ENCODE measurements around the gene KLK12.
"Not testable (repeated sequence)": the region's sequence is repeated elsewhere in the genome, so short reads cannot be mapped to it uniquely, and the experiment has no call there.

KLK12 gene

GRCh38 chr19:51014242-51014641, 20.6 kb downstream of the KLK12 start:
- DNase-seq, result no peak

- no peak for DNase-seq
These were observed 22.1 kb downstream of the KLK12 start for GRCh38 chr19:51012661-51013190.

GRCh38 chr19:51010066-51010795, 24.6 kb downstream of the KLK12 start:
- DNase-seq, result no peak

- DNase-seq, result no peak
These were observed 25.5 kb downstream of the KLK12 start for GRCh38 chr19:51009061-51009891.

GRCh38 chr19:51007488-51007887, 27.3 kb downstream of the KLK12 start:
- DNase-seq, result no peak

- no peak for DNase-seq
These were observed 28.4 kb downstream of the KLK12 start for GRCh38 chr19:51006406-51006805.

GRCh38 chr19:51005248-51005647, 29.6 kb downstream of the KLK12 start:
- no peak for DNase-seq

- no peak for DNase-seq
These were observed 31.5 kb downstream of the KLK12 start for GRCh38 chr19:51003316-51003715.

- no peak for DNase-seq
These were observed 32.1 kb downstream of the KLK12 start for GRCh38 chr19:51002542-51003311.

GRCh38 chr19:51002089-51002532, 32.7 kb downstream of the KLK12 start:
- DNase-seq, result no peak

GRCh38 chr19:51001515-51001914, 33.3 kb downstream of the KLK12 start, which contains the start of gene KLK8:
Gene KLK8 (minus strand): TSS chr19:51001604. CDS start chr19:51001167, 437 bp downstream.
- no peak for DNase-seq

GRCh38 chr19:51000981-51001380, 33.8 kb downstream of the KLK12 start:
- DNase-seq, result no peak

- no peak for DNase-seq
These were observed 34.4 kb downstream of the KLK12 start for GRCh38 chr19:51000426-51000825.

- DNase-seq, result no peak
These were observed 36.1 kb downstream of the KLK12 start for GRCh38 chr19:50998686-50999085.

- no peak for DNase-seq
These were observed 36.7 kb downstream of the KLK12 start for GRCh38 chr19:50998061-50998460.

- peak in 1 of 2 experiments; percentile 7 for DNase-seq
These were observed 40.7 kb downstream of the KLK12 start for GRCh38 chr19:50994129-50994528.

GRCh38 chr19:50992666-50993035, 42.2 kb downstream of the KLK12 start:
- DNase-seq, result no peak

- DNase-seq, result not testable (repeated sequence)
These were observed 50.4 kb downstream of the KLK12 start for GRCh38 chr19:50984416-50984815.

- no peak for DNase-seq
These were observed 51.0 kb downstream of the KLK12 start, which contains the start of gene KLK7 for GRCh38 chr19:50983625-50984292. Gene KLK7 (minus strand): TSS chr19:50983917. CDS start chr19:50982399, 1,518 bp downstream.

GRCh38 chr19:50982186-50982585, 52.6 kb downstream of the KLK12 start:
- no peak for DNase-seq

GRCh38 chr19:50981587-50982146, 53.1 kb downstream of the KLK12 start:
- DNase-seq, result no peak

- DNase-seq, result no peak
These were observed 54.6 kb downstream of the KLK12 start for GRCh38 chr19:50980208-50980607.
